Limb (tissue), 2 donors: ENCODE results near the gene KAT8.
"Not testable (repeated sequence)": the region's sequence is repeated elsewhere in the genome, so short reads cannot be mapped to it uniquely, and the experiment has no call there.

Experiments used
- DNase-seq, 2 donors: peaks; one replicate each; pipeline ENCODE4 v3.0.0-alpha.2; 2016; ENCODE audit errors: extremely low spot score in 2 of 2

Gene KAT8

DNA sequence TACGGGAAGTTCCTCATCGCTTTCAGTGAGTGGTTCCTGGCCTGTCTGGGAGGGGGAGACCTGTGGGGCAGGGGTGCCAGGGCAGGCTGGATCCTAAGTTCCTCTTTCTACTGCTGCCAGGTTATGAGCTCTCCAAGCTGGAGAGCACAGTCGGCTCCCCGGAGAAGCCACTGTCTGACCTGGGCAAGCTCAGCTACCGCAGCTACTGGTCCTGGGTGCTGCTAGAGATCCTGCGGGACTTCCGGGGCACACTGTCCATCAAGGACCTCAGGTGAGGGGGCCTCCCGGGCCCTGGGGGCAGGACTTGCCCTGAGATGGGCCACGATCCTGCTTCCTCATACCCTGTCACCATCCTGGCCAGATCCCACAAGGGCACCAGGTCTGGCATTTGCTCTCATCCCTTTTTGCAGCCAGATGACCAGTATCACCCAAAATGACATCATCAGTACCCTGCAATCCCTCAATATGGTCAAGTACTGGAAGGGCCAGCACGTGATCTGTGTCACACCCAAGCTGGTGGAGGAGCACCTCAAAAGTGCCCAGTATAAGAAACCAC lies 12.9 kb downstream of the KAT8 start:
- DNase-seq, result no peak

DNA sequence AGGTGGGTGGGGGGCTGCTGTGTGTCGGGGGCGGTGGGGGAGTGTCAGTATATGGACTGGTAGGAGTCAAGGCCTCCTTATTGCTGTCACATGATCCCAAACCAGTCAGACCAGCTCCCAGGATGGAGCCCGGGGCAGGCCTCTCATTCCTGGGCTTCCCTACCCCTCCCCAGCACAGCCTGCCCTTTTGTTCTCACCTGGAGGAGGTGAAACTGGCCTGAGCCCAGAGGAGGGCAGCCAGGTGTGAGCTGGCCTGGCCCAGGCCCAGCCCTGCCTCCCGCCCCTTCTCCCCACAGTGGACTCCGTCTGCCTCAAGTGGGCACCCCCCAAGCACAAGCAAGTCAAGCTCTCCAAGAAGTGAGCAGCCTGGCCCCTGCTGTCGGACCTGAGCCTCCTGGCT lies 13.4 kb downstream of the KAT8 start:
- no peak for DNase-seq

DNA sequence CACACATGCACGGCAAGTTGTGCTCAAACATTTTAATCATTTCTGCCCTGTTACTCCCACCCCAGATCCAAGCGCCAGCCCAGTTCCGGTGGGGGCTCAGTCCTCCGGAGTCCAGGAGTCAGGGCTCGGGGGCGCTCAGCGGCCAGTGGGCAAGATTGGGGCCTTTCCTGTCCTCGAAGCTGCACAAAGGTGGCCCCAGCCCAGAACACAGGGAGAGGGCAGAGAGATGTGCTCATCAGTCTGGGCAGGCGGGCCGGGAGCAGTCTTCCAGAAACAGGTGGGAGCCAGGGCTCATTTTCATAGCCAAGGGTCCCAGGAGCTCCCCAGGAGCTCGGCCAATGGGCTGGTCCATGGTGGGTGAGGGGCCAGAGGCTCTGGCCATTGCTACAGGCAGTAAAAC lies 14.0 kb downstream of the KAT8 start:
- no peak for DNase-seq

DNA sequence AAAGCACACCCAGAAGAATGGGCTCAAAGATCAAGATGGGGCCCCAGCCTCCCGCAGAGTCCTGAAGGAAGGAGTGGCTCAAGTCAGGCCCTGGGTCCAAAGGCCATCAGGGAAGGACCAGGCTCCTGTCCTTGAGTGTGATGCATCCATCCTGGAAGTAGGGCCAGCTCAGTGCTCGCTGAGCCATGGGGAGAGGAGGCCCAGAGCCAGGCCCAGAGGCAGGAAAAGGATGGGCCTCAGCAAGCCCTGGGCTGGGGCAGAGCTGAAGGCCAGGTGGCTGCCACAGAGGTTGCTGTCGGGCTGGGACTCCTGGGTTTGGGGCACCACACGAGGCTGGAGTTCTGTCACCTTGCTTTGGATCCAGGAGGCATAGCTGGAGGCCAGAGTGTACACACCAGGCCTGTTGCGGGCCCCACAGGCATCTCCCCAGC lies 14.4 kb downstream of the KAT8 start:
- no peak for DNase-seq

DNA sequence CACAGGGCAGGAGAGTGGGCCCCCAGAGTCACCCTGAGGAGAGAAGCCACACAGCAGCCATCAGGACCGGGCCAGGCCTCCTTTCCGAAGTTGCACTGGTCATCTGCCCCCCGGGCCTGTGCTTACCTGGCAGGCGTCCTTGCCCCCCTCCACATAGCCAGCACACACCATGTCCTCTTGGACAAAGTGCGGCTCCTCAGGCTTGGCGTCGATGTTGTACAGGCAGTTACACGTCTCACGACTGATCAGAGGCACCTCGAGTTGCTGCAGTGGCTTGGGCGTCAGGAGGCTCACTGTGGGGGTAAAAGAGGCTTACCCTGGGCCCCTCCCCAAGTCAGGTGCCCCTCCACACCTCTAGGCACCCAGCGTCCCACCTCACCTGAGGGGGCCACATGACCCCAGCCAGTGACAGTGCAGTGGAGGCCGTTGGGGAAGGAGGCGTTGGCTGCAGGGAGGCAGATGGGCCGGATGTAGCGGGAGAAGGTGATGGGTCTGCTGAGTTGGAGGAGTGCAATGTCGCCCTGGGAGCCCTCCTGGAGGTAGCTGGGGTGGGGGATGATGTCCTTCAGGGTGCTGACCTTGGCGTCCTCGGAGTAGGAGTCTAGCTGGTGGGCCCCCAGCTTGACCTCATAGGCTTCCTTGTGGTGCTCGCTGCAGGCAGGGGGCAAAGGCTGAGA lies 15.0 kb downstream of the KAT8 start:
- no peak for DNase-seq

DNA sequence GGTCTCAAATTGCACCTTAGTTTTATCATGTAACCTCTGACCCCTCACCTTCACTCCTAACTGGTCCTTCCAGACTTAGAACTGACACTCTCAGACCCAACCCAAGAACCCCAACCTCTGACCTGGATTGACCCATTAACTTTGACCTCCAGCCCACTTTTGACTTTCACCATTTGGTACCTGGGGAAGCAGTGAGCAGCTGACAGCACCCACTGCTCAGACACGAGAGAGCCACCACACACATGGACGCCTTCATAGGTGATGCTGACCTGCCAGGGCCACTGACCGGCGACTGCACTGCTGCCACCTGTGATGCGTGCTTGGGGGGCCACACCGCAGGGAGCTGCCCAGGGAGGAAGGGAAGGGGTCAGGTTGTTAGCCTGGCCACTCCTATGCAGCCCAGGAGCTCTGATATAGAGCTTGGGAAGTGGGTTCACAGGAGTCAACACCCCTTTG lies 15.6 kb downstream of the KAT8 start:
- no peak for DNase-seq

DNA sequence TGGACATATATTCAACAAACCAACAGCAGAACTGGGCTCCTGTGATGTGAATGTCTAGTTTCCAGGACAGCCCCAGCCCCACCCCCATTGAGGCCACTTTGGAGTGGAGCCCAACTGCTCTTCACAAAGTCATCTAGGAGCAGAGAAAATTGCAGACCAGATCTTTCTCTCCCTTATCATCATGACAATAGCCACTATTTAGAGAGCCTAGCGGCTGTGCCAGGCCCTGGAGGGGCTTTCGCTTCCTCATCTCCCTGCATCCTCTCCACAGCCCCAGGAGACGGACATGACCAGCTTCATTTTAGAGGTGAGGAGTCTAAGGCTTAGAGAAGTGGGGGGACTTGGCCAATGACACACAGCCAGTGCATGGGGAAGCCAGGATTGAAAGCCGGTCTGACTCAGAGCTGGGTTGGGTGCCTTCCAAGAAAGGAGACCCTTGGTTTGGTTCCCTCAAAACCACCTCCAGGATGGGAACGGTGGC lies 16.7 kb downstream of the KAT8 start:
- DNase-seq, result no peak

DNA sequence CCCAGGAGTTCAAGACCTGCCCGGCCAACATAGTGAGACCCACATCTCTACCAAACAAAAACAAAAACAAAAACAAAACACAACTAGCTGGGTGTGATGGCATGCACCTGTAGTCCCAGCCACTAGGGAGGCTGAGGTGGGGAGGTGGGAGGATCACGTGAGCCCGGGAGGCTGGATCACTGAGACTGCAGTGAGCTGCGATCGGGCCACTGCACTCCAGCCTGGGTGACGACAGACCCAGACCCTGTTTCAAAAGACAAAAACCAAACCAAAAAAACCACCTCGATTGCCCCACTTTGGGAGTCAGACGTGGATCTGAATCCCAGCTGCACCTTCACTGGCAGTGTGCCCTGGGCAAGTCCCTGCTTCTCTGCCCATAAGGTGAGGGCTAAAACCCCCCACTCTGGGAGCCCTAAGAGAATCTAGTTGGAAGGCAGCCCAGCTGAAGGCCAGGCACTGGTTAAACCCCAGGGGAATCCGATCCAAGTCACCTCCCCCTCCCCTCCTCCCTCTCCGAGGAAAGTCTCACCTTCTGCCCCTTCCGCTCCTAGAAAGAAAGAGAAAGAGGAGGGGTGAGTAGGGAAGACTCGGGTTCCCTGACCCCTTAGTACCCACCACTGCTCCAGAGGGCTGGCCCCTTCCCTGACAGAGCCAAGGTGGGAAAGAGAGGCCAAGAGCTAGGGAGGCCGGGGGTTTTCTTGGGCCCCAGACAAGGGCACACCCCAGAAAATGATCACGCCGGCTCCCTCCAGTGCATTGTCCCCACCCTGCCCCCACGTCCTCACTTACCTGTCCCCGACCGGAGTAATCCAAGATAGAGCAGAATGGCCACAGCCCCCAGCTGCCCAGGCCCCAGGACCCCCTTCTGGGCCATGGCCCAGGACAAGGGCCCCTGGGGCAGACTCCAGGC lies 17.4 kb downstream of the KAT8 start:
- no peak for DNase-seq

DNA sequence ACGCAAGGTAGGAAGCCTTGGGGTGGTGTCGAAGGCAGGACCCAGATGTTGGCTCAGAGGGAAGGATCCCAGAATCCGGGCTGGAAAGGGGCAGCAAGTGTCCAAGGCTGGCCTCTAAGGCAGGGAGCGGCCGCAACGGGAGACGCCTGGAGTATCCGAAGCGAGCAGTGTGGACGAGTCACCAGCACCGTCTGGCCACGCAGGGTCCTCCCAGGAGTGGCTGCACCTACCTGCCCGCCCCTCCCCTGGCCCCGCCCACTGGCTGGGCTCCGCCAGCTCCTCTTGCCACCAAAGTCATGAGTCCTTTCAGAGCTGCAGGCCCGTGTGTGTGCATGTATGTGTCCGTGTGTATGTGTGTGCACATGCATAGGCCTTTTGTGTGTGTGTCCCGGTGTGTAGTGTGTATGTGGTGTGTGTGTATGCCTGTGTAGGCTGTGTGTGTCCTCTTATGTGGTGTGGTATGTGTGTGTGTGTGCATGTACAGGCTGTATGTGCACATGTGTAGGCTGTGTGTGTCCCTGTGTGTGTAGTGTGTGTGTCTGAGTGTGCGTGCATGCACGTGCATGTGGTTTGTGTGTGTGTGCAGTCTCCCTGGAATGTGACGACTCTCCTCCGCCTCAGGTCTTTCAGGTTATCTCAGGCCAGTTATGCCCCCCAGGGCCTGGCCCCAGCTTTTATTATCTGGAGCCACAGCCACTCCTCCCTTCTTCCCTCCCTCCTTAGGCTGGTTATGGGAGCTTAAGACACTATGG lies 18.2 kb downstream of the KAT8 start, which contains the start of gene PRSS8:
PRSS8 (minus strand) TSS at position 193 of the 752 bp plus-strand sequence. CDS start 229 bp downstream, outside the sequence.
- DNase-seq, result no peak

DNA sequence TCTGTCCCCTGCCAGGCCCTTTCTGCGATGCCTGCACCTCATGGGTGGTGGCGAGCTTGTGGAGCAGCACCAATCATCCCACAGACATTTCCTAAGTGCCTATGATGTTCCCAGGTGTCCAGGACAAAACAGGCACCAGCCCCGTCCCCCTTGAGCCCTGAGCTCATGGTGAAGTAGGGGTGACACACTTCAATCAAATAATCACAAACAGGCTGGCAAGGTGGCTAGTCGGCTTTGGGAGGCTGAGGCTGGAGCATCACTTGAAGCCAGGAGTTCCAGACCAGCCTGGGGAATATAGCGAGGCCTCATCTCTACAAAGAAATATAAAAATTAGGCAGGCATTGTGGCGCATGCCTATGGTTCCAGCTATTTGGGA lies 18.8 kb downstream of the KAT8 start:
- DNase-seq, result no peak

DNA sequence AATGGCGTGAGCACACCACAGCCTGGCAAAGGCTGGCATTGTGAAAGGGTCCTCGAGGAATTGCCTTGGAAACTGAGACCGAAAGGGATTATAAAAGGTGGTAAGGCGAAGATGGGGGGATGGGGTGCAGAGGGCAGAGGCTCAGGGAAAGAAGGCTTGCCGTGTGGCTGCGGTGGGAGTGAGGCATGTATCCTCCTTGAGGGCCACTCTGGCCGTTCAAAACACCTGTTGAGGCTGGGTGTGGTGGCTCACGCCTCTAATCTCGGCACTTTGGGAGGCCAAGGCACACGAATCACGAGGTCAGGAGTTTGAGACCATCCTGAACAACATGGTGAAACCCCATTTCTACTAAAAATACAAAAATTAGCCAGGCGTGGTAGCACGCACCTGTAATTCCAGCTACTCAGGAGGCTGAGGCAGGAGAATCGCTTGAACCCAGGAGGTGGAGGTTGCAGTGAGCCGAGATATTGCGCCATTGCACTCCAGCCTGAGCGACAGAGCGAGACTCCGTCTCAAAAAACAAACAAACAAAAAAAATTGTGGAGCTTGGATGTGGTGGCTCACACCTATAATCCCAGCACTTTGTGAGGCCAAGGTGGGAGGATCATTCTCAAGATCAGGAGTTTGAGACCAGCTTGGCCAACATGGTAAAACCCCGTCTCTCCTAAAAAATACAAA lies 19.5 kb downstream of the KAT8 start:
- not testable (repeated sequence) for DNase-seq

DNA sequence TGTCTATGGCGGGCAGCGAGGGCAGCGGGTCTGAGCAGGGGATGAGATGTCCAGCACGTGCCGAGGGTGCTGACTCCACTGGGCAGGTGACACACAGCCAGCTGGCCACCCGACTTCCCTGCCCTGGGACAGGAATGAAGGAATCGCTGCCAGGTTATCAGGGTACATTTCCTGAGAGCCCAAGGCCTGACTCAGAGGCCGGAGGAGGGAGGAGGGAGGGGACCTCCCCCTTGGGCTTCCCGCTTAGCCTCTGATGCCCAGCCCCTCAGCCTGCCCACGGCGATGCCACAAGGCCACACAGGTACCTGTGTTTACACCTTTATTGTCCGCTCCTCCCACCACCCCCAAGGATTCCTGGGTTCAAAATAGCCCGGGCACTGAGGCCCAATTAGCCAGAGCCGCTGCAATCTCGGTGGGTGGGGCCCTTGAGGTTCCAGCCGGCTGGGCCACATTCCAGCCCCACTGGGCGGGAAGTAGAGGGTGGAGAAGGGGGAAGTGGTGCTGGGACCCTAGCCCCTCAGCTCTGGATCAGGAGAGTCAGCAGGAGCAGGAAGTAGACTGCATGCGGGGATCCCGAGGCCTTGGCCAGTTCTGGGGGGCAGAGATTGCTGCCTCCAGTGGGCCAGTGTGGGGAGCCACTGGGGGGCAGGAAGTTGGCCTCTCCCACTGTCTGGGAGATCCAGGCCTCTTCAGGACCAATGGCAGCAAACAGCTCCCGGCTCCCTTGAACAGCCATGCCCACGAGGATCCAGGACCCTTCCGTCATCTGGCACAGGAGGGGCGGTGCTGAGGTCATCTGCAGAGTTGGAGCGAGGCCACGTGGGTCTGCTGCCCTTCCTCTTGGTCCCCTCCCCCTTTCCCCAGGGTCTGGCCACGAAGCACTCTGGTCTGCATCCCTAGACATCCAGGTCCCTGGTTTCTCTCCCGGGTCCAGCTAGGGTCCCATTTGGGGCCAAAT lies 21.4 kb downstream of the KAT8 start:
- no peak for DNase-seq

DNA sequence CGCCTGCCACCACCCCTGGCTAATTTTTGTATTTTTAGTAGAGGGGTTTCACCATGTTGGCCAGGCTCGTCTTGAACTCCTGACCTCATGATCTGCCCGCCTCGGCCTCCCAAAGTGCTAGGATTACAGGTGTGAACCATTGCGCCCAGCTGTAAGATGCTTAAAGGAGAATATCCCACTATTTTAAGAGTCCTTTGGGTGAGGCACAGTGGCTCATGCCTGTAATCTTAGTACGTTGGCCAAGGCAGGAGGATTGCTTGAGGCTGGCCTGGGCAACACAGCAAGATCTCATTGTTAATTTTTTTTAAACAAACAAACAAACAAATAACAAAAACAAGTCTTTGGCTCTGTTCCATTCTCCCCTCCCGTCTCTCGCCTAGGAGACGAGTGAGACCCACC lies 23.6 kb downstream of the KAT8 start:
- not testable (repeated sequence) for DNase-seq

DNA sequence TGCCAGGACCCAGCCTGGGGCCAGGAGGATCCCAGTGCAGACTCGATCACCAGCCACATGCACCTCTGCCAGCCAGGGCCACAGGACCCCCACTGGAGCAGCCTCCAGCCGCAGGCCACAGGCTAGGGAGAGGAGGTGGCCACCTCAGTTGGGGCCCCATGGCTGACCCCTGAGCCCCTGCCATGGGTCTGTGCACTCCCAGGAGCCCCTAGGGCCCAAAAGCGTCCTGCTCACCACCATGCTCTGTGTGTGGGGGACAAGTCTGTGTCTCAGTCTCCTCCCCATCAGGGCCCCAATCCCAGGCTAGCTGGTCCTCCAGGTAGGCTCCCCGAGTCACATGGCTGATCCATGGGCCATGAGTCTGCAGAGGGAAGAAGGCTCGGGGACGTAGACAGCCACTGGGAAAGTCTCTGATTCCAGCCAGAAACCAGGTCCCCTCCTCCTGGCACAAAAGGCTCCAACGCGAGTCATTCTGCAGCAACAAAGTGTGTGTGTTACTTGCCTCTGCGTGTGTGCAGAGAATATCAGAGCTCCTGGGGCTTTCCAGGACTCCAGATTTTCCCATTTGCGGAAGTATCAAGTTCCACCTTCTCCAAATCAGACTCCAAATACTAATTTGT lies 24.1 kb downstream of the KAT8 start:
- DNase-seq, result peak in 1 of 2 donors; percentile 61

DNA sequence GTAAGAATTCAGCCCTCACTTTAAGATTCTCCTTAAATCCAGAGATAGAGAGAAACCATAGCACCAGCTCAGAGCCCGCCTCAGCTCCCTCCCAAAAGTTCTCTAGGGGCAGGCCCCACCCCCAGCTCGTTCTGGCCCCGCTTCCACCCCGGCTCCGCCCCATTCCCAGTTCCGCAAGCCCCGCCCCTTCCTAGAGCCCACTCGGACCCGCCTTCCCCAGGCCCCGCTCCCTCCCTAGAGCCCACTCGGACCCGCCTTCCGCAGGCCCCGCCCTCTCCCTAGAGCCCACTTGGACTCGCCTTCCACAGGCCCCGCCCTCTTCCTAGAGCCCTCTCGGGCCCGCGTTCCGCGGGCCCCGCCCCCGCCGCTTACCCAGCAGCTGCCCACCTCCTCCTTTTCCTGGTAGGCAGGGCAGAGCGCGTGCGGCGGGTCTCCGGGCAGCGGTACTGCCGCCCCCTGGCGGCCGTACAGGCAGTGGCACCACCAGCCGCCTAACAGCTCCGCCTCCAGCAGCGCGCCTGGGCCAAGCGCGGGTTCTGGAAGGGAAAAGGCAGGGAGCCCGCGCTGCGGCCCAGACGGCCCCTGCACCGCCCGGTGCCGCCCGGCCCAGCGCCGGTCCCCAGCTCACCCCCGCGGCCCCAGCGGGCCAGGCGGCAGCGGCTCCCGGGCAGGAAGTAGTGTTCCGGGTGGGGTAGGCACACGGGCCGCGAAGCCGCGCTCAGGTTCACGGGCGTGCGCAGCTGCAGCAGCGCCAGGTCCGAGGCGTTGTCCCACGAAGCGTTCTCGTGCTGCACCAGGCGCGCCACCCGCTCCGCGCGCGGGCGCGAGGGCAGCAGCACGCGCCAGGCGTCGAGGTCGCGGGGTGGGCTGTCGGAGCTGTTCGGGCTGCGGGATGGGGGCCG lies 24.9 kb downstream of the KAT8 start:
- peak; percentile 98 to 100 for DNase-seq

DNA sequence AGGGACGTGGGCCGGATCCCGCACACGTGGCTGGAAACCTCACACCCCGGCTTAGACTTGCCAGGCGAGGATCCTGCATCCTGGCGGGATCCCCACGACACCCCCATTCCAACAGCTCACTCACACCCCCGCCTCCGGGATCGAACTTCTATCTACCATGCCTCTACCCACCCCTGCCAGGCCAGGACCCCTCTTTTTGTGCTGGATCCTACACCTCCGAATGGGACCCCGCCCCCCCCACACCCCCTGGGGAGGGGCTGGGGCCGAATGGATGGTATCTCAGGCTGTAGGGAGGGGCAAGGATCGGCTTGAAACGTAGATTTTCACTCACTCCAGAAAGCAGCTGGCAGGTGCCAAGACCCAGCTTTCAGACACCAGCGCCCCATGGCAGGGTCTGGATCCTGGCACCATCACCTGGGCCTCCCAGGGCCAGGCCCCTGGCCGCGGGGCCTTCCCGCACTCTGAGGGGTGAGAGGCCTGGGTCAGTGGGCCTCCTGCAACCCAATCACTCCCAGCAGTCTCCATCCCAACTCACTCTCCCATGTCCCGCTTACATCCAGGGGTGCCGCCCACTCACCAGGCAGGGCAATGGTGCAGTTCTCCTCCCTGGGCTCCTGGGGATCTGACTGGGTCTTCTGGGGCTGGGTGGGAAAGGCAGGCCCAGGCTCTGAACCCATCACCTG lies 25.7 kb downstream of the KAT8 start:
- peak in 1 of 2 donors; percentile 57 for DNase-seq

DNA sequence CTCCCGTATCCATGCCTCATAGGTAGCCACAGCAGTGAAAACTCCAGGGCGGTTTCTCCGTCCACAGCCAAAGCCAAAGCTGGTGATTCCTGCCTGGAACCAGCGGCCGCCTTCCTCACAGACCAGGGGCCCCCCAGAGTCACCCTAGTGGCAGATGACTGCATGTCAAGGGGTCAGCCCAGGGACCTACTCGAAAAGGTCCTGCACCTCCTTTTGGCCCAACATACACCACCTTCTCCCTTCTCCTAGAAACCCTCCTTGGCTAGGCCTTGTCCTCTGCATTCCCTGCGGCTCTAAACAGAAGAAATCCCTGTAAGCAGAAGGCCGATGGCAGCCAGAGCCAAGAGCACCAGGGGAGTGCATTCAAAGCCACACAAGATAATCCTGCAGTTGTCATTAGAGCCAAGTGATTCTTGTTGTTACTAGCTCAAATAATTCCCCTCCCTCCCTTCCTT lies 26.3 kb downstream of the KAT8 start:
- DNase-seq, result no peak
